GM23338 (cell line): Measurements from ENCODE around the gene KAZN. TPM values are rescaled to one million over a fixed set of nuclear protein-coding genes. Genes with fewer than 3 reads are reported as not detected.

ENCODE experiments used
- ATAC-seq: fragments of 200-7000 bp; cut with Tn5 transposase; 3 replicates; pipeline ENCODE4 v1.9.1; 2020
- DNase-seq: peaks from one replicate; pipeline ENCODE4 v3.0.0-alpha.2; 2015; ENCODE audit warnings: low spot score
- H2AFZ ChIP-seq: fragments of 200-600 bp; sonication (generic); 2 replicates; pipeline ENCODE4 v1.8.0; 2016; ENCODE audit warnings: antibody characterized with exemption, mild to moderate bottlenecking, moderate library complexity
- H3F3A ChIP-seq: fragments of 200-600 bp; sonication (generic); replicated peaks from 2 replicates; pipeline ENCODE4 v1.8.0; 2017; ENCODE audit warnings: antibody characterized with exemption, mixed run types, low read depth
- H3K27ac ChIP-seq: fragments of 200-600 bp; sonication (generic); 2 replicates; pipeline ENCODE4 v1.6.1; 2016; ENCODE audit warnings: low read depth
- H3K27me3 ChIP-seq: fragments of 200-600 bp; sonication (generic); 2 replicates; pipeline ENCODE4 v1.8.0; 2016; ENCODE audit warnings: mild to moderate bottlenecking, mixed run types, moderate library complexity; ENCODE audit not compliant: insufficient read depth
- H3K36me3 ChIP-seq: fragments of 200-600 bp; sonication (generic); 2 replicates; pipeline ENCODE4 v1.8.0; 2016; ENCODE audit warnings: mild to moderate bottlenecking; ENCODE audit not compliant: insufficient read depth
- H3K4me1 ChIP-seq: fragments of 200-600 bp; sonication (generic); 2 replicates; pipeline ENCODE4 v1.8.0; 2016; ENCODE audit warnings: mild to moderate bottlenecking, moderate library complexity; ENCODE audit not compliant: insufficient read depth
- H3K4me2 ChIP-seq: fragments of 200-600 bp; sonication (generic); 2 replicates; pipeline ENCODE4 v1.7.1; 2017; ENCODE audit warnings: mixed run types
- H3K4me3 ChIP-seq: fragments of 200-600 bp; sonication (generic); 2 replicates; pipeline ENCODE4 v1.6.1; 2016; ENCODE audit warnings: mixed run types
- H3K79me2 ChIP-seq: fragments of 200-600 bp; sonication (generic); replicated peaks from 2 replicates; pipeline ENCODE4 v1.8.0; 2017; ENCODE audit warnings: mild to moderate bottlenecking; ENCODE audit not compliant: insufficient read depth
- H3K9me2 ChIP-seq: fragments of 200-600 bp; sonication (generic); 2 replicates; pipeline ENCODE4 v1.8.0; 2017; ENCODE audit not compliant: insufficient read depth
- H4K20me1 ChIP-seq: fragments of 200-600 bp; sonication (generic); replicated peaks from 2 replicates; pipeline ENCODE4 v1.8.0; 2017; ENCODE audit warnings: mild to moderate bottlenecking; ENCODE audit not compliant: insufficient read depth
- H3K27ac Mint-ChIP-seq: 2 replicates; pipeline ENCODE4 v1.8.0; 2020; ENCODE audit warnings: inconsistent platforms, mild to moderate bottlenecking, moderate library complexity, mixed read lengths
- H3K27me3 Mint-ChIP-seq: 3 replicates; pipeline ENCODE4 v1.8.0; 2022; ENCODE audit warnings: low read depth, mild to moderate bottlenecking, moderate library complexity, mixed read lengths, inconsistent platforms; ENCODE audit not compliant: insufficient read depth, poor library complexity
- H3K36me3 Mint-ChIP-seq: 3 replicates; pipeline ENCODE4 v1.8.0; 2021; ENCODE audit warnings: low read depth, mild to moderate bottlenecking, inconsistent platforms, moderate library complexity, mixed read lengths
- H3K4me1 Mint-ChIP-seq: 3 replicates; pipeline ENCODE4 v1.8.0; 2020; ENCODE audit warnings: mild to moderate bottlenecking, inconsistent platforms, mixed read lengths
- H3K4me3 Mint-ChIP-seq: 3 replicates; pipeline ENCODE4 v1.8.0; 2021; ENCODE audit warnings: moderate library complexity, mild to moderate bottlenecking, inconsistent platforms, mixed read lengths
- H3K9me3 Mint-ChIP-seq: 3 replicates; pipeline ENCODE4 v1.8.0; 2020; ENCODE audit warnings: moderate library complexity, mild to moderate bottlenecking, inconsistent platforms, mixed read lengths
- CREB1 ChIP-seq: fragments of 250-450 bp; sonication (Bioruptor Pico); IDR thresholded peaks from 2 replicates; pipeline ENCODE4 v1.5.0; 2020; ENCODE audit warnings: low read depth, mild to moderate bottlenecking, moderate library complexity
- CTCF ChIP-seq, 2 experiments: fragments of 200-600 bp in 1 of 2; sonication (generic) in 1 of 2; conservative IDR thresholded peaks; 2 replicates each; pipeline versions ENCODE4 v1.5.1 to v1.6.1; 2016 to 2017; ENCODE audit warnings: antibody characterized with exemption in 2 of 2, low read depth in 2 of 2, mild to moderate bottlenecking in 2 of 2, moderate library complexity in 1 of 2
- ETS1 ChIP-seq: IDR thresholded peaks from 2 replicates; pipeline ENCODE4 v1.6.1; 2016; ENCODE audit warnings: antibody characterized with exemption
- EZH2 ChIP-seq: fragments of 200-600 bp; sonication (generic); IDR thresholded peaks from one replicate; pipeline ENCODE4 v1.8.0; 2017; ENCODE audit warnings: antibody characterized with exemption, mild to moderate bottlenecking, low read depth; ENCODE audit not compliant: unreplicated experiment
- EZH2phosphoT487 ChIP-seq: fragments of 200-600 bp; sonication (generic); IDR thresholded peaks from one replicate; pipeline ENCODE4 v1.8.1; 2018; ENCODE audit warnings: antibody characterized with exemption; ENCODE audit not compliant: unreplicated experiment
- JUNB ChIP-seq: IDR thresholded peaks from one replicate; pipeline ENCODE4 v1.6.1; 2016; ENCODE audit warnings: antibody characterized with exemption; ENCODE audit not compliant: unreplicated experiment
- NANOG ChIP-seq: IDR thresholded peaks from 2 replicates; pipeline ENCODE4 v1.6.1; 2016; ENCODE audit warnings: antibody characterized with exemption, borderline replicate concordance
- POLR2AphosphoS5 ChIP-seq: IDR thresholded peaks from 2 replicates; pipeline ENCODE4 v1.6.1; 2016; ENCODE audit warnings: antibody characterized with exemption, low read depth
- STAT1 ChIP-seq: IDR thresholded peaks from one replicate; pipeline ENCODE4 v1.6.1; 2016; ENCODE audit warnings: antibody characterized with exemption; ENCODE audit not compliant: unreplicated experiment
- ZNF114 ChIP-seq: fragments of 250-450 bp; sonication (Bioruptor Pico); IDR thresholded peaks from 2 replicates; pipeline ENCODE4 v1.5.0; 2020; ENCODE audit warnings: mild to moderate bottlenecking, moderate library complexity
- ZNF331 ChIP-seq: fragments of 250-450 bp; sonication (Bioruptor Pico); IDR thresholded peaks from 2 replicates; pipeline ENCODE4 v1.5.0; 2020; ENCODE audit warnings: low read depth, mild to moderate bottlenecking, moderate library complexity
- ZNF462 ChIP-seq: fragments of 250-450 bp; sonication (Bioruptor Pico); IDR thresholded peaks from 2 replicates; pipeline ENCODE4 v1.5.0; 2020; ENCODE audit warnings: mild to moderate bottlenecking, moderate library complexity
- polyA plus RNA-seq: library from polyadenylated mRNA; unstranded; fragments of >200 nt; fragmentation: Nextera tagmentation; extraction: Ambion mirVana; gene quantifications from 2 replicates; pipeline ENCODE4 v1.2.1, GENCODE V29; 2016
- total RNA-seq: library from RNA; depleted of rRNA; stranded (reverse); fragments of >200 nt; shearing (Covaris generic); gene quantifications from 2 replicates; pipeline ENCODE4 v1.2.3, GENCODE V29; 2014
- TF ChIP-seq, protein P1 (sequence below): IDR thresholded peaks from one replicate; pipeline ENCODE4 v1.6.1; 2018; ENCODE audit warnings: antibody characterized with exemption; ENCODE audit not compliant: unreplicated experiment

The KAZN gene
- total and polyA plus RNA-seq, 2 experiments from 2014 or later = 9.9 to 15.0 TPM

- no peak overlapping the region for H3K27ac ChIP-seq
- TF ChIP-seq POLR2AphosphoS5 (no peak), CTCF (conservative IDR thresholded peaks at IDR 0.05; ENCODE audit: low read depth in 2 of 2) (no peak), STAT1 (no peak), ETS1 (no peak), ZNF331 (CRISPR knock-in tag) (no peak), CREB1 (CRISPR knock-in tag) (no peak), EZH2phosphoT487 (no peak), ZNF114 (CRISPR knock-in tag) (no peak), NANOG (no peak), EZH2 (no peak), ZNF462 (CRISPR knock-in tag) (no peak), JUNB (no peak)
- TF ChIP-seq, protein P1, sequence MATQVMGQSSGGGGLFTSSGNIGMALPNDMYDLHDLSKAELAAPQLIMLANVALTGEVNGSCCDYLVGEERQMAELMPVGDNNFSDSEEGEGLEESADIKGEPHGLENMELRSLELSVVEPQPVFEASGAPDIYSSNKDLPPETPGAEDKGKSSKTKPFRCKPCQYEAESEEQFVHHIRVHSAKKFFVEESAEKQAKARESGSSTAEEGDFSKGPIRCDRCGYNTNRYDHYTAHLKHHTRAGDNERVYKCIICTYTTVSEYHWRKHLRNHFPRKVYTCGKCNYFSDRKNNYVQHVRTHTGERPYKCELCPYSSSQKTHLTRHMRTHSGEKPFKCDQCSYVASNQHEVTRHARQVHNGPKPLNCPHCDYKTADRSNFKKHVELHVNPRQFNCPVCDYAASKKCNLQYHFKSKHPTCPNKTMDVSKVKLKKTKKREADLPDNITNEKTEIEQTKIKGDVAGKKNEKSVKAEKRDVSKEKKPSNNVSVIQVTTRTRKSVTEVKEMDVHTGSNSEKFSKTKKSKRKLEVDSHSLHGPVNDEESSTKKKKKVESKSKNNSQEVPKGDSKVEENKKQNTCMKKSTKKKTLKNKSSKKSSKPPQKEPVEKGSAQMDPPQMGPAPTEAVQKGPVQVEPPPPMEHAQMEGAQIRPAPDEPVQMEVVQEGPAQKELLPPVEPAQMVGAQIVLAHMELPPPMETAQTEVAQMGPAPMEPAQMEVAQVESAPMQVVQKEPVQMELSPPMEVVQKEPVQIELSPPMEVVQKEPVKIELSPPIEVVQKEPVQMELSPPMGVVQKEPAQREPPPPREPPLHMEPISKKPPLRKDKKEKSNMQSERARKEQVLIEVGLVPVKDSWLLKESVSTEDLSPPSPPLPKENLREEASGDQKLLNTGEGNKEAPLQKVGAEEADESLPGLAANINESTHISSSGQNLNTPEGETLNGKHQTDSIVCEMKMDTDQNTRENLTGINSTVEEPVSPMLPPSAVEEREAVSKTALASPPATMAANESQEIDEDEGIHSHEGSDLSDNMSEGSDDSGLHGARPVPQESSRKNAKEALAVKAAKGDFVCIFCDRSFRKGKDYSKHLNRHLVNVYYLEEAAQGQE = no peak
- H3F3A ChIP-seq = no peaks in the 10 kb centered on the region
- H3K4me2 ChIP-seq = no peak overlapping the region
- H3K4me1 Mint-ChIP-seq = no peaks in the 10 kb centered on the region
- H3K36me3 ChIP-seq = no peaks in the 10 kb centered on the region
- H3K36me3 Mint-ChIP-seq = no peaks in the 10 kb centered on the region
- H4K20me1 ChIP-seq = no peaks in the 10 kb centered on the region
- no peaks in the 10 kb centered on the region for H3K9me2 ChIP-seq
- DNase-seq = no peak
- peaks cover 13% of the 10 kb centered on the region for H3K27me3 ChIP-seq
- no peak overlapping the region for H3K4me3 ChIP-seq
- H3K9me3 Mint-ChIP-seq = no peaks in the 10 kb centered on the region
- H3K79me2 ChIP-seq = no peaks in the 10 kb centered on the region
- no peaks in the 10 kb centered on the region for H3K4me1 ChIP-seq
- no peak overlapping the region for H3K4me3 Mint-ChIP-seq
- ATAC-seq = no peak
- H3K27ac Mint-ChIP-seq = no peak overlapping the region
- H3K27me3 Mint-ChIP-seq = peaks cover 9% of the 10 kb centered on the region
- H2AFZ ChIP-seq = no peak overlapping the region
Observed at GRCh38 chr1:15146142-15146680, 547.7 kb downstream of the KAZN start.
